Activated naive CD8-positive, alpha-beta T cell treated with anti-CD3 and anti-CD28 coated beads, Interleukin-2, amount 50 U/mL, for 24 hours (primary cell): Measurements from ENCODE around the gene ARHGEF17.

Experiments used
- ATAC-seq: fragments of 150-1000 bp; cut with Tn5 transposase; one replicate; pipeline ENCODE4 v1.10.0; 2021
- DNase-seq: peaks from one replicate; pipeline ENCODE4 v3.0.0; 2021
- H3K27ac Mint-ChIP-seq: one replicate; pipeline ENCODE4 v1.8.0; 2021; ENCODE audit warnings: mild to moderate bottlenecking, mixed read lengths
- H3K27me3 Mint-ChIP-seq: one replicate; pipeline ENCODE4 v1.8.0; 2021; ENCODE audit warnings: mixed read lengths
- H3K36me3 Mint-ChIP-seq: one replicate; pipeline ENCODE4 v1.8.0; 2021; ENCODE audit warnings: low read depth, mixed read lengths
- H3K4me1 Mint-ChIP-seq: one replicate; pipeline ENCODE4 v1.8.0; 2021; ENCODE audit warnings: mixed read lengths
- H3K4me3 Mint-ChIP-seq: one replicate; pipeline ENCODE4 v1.8.0; 2021; ENCODE audit warnings: mild to moderate bottlenecking, moderate library complexity, mixed read lengths
- H3K9me3 Mint-ChIP-seq: one replicate; pipeline ENCODE4 v1.8.0; 2021; ENCODE audit warnings: mixed read lengths

The ARHGEF17 gene

GRCh38 chr11:73308003-73308960 is at the start of gene ARHGEF17:
TSS of gene ARHGEF17 (plus strand) at chr11:73308276. CDS start at chr11:73308639, 363 bp downstream.
- no peaks in the 10 kb centered on the region for H3K36me3 Mint-ChIP-seq
- H3K27me3 Mint-ChIP-seq = peaks cover 24% of the 10 kb centered on the region
- peak within 1 kb of the TSS; percentile 82 for H3K4me3 Mint-ChIP-seq
- no peaks in the 10 kb centered on the region for H3K9me3 Mint-ChIP-seq
- ATAC-seq (peak; percentile 6), DNase-seq (peak; percentile 34)
- H3K4me1 Mint-ChIP-seq = peaks cover 6% of the 10 kb centered on the region
- no peak within 1 kb of the TSS for H3K27ac Mint-ChIP-seq

- no peak overlapping the region for H3K27ac Mint-ChIP-seq
- H3K9me3 Mint-ChIP-seq = no peaks in the 10 kb centered on the region
- no peak overlapping the region for H3K4me3 Mint-ChIP-seq
- no peaks in the 10 kb centered on the region for H3K4me1 Mint-ChIP-seq
- no peak for ATAC-seq
- no peak for DNase-seq
- no peaks in the 10 kb centered on the region for H3K36me3 Mint-ChIP-seq
- peaks cover 15% of the 10 kb centered on the region for H3K27me3 Mint-ChIP-seq
Measured at GRCh38 chr11:73259406-73260126, 48.5 kb upstream of the ARHGEF17 start.

- no peak overlapping the region for H3K27ac Mint-ChIP-seq
- ATAC-seq = no peak
- no peak overlapping the region for H3K4me3 Mint-ChIP-seq
- no peaks in the 10 kb centered on the region for H3K4me1 Mint-ChIP-seq
- H3K36me3 Mint-ChIP-seq = no peaks in the 10 kb centered on the region
- peaks cover 20% of the 10 kb centered on the region for H3K27me3 Mint-ChIP-seq
- DNase-seq = no peak
- H3K9me3 Mint-ChIP-seq = no peaks in the 10 kb centered on the region
Measured at GRCh38 chr11:73260127-73260457, 48.0 kb upstream of the ARHGEF17 start.

GRCh38 chr11:73262851-73263495 is 45.1 kb upstream of the ARHGEF17 start:
- Mint-ChIP-seq H3K27me3 (peaks cover 27% of the 10 kb centered on the region), H3K4me1 (no peaks in the 10 kb centered on the region), H3K9me3 (no peaks in the 10 kb centered on the region), H3K27ac (no peak overlapping the region), H3K36me3 (no peaks in the 10 kb centered on the region), H3K4me3 (no peak overlapping the region)
- DNase-seq = no peak
- no peak for ATAC-seq

DNA sequence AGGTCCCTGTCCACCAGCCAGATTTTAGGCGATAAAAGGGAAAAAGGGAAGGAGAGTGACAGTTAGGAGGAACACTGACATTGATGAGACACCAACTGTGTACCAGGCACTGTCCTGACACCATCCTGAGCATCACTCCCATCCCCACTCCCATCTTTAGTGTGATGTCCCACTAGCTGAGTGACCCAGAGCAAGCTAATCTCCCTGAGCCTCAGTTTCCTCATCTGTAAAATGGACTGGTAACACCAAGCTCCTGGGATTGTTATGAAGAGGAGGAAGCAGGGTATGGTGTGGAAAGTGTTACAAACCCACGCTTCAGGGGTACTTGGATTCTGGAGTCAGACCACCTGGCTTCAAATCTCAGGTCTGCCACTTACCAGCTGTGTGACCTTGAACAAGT is 44.4 kb upstream of the ARHGEF17 start:
- ATAC-seq (no peak), DNase-seq (no peak)
- Mint-ChIP-seq H3K4me3 (no peak overlapping the region), H3K27me3 (peaks cover 27% of the 10 kb centered on the region), H3K36me3 (no peaks in the 10 kb centered on the region), H3K27ac (no peak overlapping the region), H3K9me3 (no peaks in the 10 kb centered on the region), H3K4me1 (no peaks in the 10 kb centered on the region)

DNA sequence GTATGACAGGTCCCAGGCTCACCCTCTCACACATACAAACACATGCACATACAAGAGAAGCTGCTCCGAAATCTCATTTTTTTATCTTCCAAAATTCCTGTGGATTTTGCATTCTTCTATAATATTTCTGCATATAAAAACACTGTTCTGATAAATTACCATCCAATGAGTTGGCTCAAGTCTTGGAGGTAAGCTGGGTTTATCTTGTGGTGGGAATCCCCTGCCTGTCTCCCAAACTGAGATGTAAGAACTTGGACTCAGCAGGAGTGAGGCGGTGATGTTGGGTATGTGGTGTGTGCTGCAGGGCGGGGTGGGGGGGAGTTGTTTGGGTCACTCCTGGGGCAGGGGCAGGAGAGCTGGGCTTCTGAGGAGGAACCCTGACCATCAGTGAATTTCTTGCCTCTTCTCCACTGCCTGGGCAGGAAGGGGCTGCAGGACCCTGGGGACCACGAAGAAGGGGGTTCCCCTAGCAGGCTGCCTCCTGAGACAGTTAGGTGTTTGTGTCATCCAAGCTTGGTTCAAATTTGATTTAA is 42.7 kb upstream of the ARHGEF17 start:
- Mint-ChIP-seq H3K27me3 (peaks cover 27% of the 10 kb centered on the region), H3K9me3 (no peaks in the 10 kb centered on the region)
- DNase-seq = no peak

GRCh38 chr11:73265853-73266645 is 42.0 kb upstream of the ARHGEF17 start:
- ATAC-seq (no peak), DNase-seq (no peak)
- H3K4me3 Mint-ChIP-seq = no peak overlapping the region
- no peaks in the 10 kb centered on the region for H3K36me3 Mint-ChIP-seq
- H3K4me1 Mint-ChIP-seq = no peaks in the 10 kb centered on the region
- no peak overlapping the region for H3K27ac Mint-ChIP-seq
- no peaks in the 10 kb centered on the region for H3K9me3 Mint-ChIP-seq
- peaks cover 27% of the 10 kb centered on the region for H3K27me3 Mint-ChIP-seq

More for the DNA sequence above, 42.7 kb upstream of the ARHGEF17 start:
- H3K4me1 Mint-ChIP-seq = no peaks in the 10 kb centered on the region
- ATAC-seq = no peak
- no peak overlapping the region for H3K4me3 Mint-ChIP-seq
- H3K27ac Mint-ChIP-seq = no peak overlapping the region
- H3K36me3 Mint-ChIP-seq = no peaks in the 10 kb centered on the region

GRCh38 chr11:73266646-73267020 is 41.4 kb upstream of the ARHGEF17 start:
- peaks cover 27% of the 10 kb centered on the region for H3K27me3 Mint-ChIP-seq
- no peak overlapping the region for H3K27ac Mint-ChIP-seq
- H3K9me3 Mint-ChIP-seq = no peaks in the 10 kb centered on the region
- H3K4me3 Mint-ChIP-seq = no peak overlapping the region
- H3K36me3 Mint-ChIP-seq = no peaks in the 10 kb centered on the region
- DNase-seq (no peak), ATAC-seq (no peak)
- no peaks in the 10 kb centered on the region for H3K4me1 Mint-ChIP-seq

- Mint-ChIP-seq H3K4me1 (no peaks in the 10 kb centered on the region), H3K27ac (no peak overlapping the region), H3K4me3 (no peak overlapping the region), H3K9me3 (no peaks in the 10 kb centered on the region), H3K36me3 (no peaks in the 10 kb centered on the region), H3K27me3 (peaks cover 27% of the 10 kb centered on the region)
- ATAC-seq (no peak), DNase-seq (no peak)
Measured at GRCh38 chr11:73267122-73267846, 40.8 kb upstream of the ARHGEF17 start.

GRCh38 chr11:73267906-73268540 is 40.1 kb upstream of the ARHGEF17 start:
- no peaks in the 10 kb centered on the region for H3K36me3 Mint-ChIP-seq
- no peaks in the 10 kb centered on the region for H3K9me3 Mint-ChIP-seq
- no peak overlapping the region for H3K4me3 Mint-ChIP-seq
- H3K27me3 Mint-ChIP-seq = peaks cover 23% of the 10 kb centered on the region
- H3K27ac Mint-ChIP-seq = no peak overlapping the region
- no peaks in the 10 kb centered on the region for H3K4me1 Mint-ChIP-seq
- ATAC-seq = no peak
- DNase-seq = no peak

GRCh38 chr11:73268671-73269271 is 39.3 kb upstream of the ARHGEF17 start:
- Mint-ChIP-seq H3K4me3 (no peak overlapping the region), H3K9me3 (no peaks in the 10 kb centered on the region), H3K27me3 (peaks cover 16% of the 10 kb centered on the region), H3K4me1 (no peaks in the 10 kb centered on the region), H3K36me3 (no peaks in the 10 kb centered on the region), H3K27ac (no peak overlapping the region)
- ATAC-seq (no peak), DNase-seq (no peak)

GRCh38 chr11:73269459-73270015 is 38.5 kb upstream of the ARHGEF17 start:
- Mint-ChIP-seq H3K27me3 (peaks cover 12% of the 10 kb centered on the region), H3K4me3 (no peak overlapping the region), H3K4me1 (no peaks in the 10 kb centered on the region), H3K27ac (no peak overlapping the region), H3K9me3 (no peaks in the 10 kb centered on the region), H3K36me3 (no peaks in the 10 kb centered on the region)
- no peak for DNase-seq
- no peak for ATAC-seq
